Left ventricle myocardium superior (tissue), 1 donor: ENCODE data around the gene IL2RA. TPM values are rescaled to one million over a fixed set of nuclear protein-coding genes. Genes with fewer than 3 reads are reported as not detected.
A peak's percentile ranks its signal among the peaks of the same experiment; 100 is the strongest.
"Not testable (repeated sequence)": the region's sequence is repeated elsewhere in the genome, so short reads cannot be mapped to it uniquely, and the experiment has no call there.

ENCODE experiments used
- ATAC-seq: fragments of 200-7000 bp; cut with Tn5 transposase; one replicate; pipeline ENCODE4 v1.9.1; 2020; ENCODE audit warnings: mild to moderate bottlenecking, moderate library complexity
- DNase-seq: peaks from one replicate; pipeline ENCODE4 v3.0.0-alpha.2; 2020
- intact Hi-C: fragments of 100-400 bp; cut with micrococcal nuclease; formaldehyde crosslinking; loops from one replicate; pipeline ENCODE4 v1.11.0; 2022
- total RNA-seq: library from RNA; stranded (reverse); fragmentation: NEBNext Ultra II Directional; extraction: Animal tissue kit (Norgen Biotek cat#: 25700); gene quantifications from one replicate; pipeline ENCODE4 v1.2.1, GENCODE V29; 2021
- donor health status: DM: no; HTN: yes; CAD: no; lungs with severe emphysema.

The IL2RA gene
- total RNA-seq, 1 donor from 2014 or later: 1.5 TPM

DNA sequence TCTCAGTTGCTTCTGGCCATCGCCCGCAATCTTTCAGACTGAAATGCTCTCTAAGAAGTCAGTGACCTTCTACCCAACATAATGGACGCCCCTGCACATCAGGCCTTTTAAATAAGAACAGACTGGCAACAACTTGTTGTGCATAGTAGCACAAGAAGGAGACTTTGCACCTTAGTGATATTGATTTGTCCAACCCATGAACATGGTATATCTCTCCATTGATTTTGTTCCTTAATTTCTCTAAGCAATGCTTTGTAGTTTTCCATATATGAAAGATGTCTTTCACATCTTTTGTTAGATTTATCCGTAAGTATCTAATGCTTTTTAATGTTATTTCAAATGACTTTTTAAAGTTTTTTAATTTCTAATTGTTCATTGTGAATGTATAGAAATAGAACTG, 89.1 kb downstream of the IL2RA start:
- DNase-seq: no peak
- no peak for ATAC-seq
- intact Hi-C loops: no loop called here

DNA sequence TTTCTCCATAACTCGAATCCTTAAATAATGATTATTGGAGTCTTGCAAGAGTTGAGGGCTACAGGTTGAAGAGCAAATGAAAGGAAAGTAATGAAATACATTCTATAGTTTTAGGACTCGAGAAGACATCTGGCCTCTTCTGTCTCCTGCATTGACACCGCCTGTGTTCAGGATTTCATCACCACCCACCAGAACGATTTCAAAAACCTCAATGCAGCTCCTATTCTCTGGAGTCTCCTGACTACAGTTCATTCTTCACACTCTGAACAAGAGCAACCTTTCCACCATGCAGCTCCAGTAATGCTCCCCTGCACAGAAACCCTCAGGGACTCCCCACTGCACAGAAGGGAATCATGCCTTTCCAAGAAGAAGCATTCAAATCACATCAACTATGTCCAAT, 90.3 kb downstream of the IL2RA start:
- ATAC-seq: peak; percentile 64
- intact Hi-C loops: no loop called here
- no peak for DNase-seq

GRCh38 chr10:5971315-5971832, 90.8 kb downstream of the IL2RA start:
- DNase-seq: peak; percentile 29
- ATAC-seq: peak; percentile 81
- intact Hi-C loops: no loop called here

DNA sequence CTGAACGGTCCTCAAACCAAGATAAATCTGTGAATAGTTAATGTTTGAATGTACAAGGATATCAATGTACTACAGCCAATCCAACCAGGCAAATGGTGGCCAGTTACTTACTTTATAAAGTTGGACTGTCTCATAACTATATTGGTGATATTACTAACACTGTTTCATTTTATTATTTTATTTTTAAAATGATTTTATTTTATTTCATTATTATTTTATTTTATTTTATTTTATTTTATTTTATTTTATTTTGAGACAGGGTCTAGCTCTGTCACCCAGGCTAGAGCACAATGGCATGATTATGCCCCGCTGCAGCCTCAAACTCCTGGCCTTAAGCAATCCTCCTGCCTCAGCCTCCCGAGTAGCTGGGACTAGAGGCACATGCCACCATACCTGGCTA, 91.6 kb downstream of the IL2RA start:
- ATAC-seq (no peak), DNase-seq (peak; percentile 6)
- intact Hi-C loops: no loop called here

DNA sequence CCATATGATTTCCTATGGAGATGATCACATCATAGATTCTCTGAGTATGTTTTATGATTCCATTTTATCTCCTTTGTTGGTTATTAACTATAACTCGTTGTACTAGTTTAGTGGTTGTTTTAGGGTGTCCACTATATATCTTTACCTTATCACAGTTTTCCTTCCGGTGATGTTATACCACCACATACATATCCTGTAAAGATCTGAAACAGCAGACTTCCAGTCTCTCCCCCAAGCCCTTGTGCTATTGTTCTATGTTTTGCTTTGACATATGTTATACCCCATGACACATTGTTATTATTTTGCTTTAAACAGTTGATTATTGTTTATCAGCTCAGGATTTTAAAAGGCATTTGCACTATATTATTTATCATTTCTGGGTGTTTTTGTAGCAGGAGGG, 92.1 kb downstream of the IL2RA start:
- ATAC-seq: no peak
- no peak for DNase-seq
- intact Hi-C loops: no loop called here

GRCh38 chr10:5968681-5969453, 93.3 kb downstream of the IL2RA start:
- ATAC-seq: no peak
- peak; percentile 20 for DNase-seq
- intact Hi-C loops: no loop called here

DNA sequence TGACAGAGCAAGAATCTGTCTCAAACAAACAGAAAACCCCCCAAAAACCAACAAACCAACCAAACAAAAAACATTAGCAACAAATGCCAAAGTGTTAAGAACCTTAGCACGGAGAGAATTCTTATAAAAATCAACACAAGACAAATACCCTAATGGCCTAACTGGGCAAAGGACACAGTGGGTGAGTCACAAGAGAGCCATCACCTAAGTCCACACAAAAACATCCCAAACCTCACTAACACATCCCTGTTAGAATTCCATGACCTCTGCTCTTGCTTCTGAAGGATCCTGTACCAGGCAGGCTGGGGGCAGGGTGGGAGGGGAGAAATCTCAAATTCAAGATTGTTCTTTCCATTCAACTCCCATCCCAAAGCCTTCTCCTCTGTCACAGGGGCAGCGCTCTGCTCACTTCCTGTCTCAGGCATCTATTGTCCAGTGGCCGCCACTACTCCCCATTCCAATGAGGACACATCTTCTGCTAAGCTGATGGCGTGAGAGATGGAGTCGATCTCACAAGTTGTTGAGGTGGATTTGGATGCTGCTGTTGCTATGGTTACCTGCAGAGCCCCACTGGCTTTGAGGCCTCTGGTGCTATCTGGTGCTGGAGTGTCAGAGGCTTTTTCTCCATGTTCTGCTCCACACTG, 94.0 kb downstream of the IL2RA start:
- intact Hi-C loops: no loop called here
- ATAC-seq: no peak
- DNase-seq: peak; percentile 8

DNA sequence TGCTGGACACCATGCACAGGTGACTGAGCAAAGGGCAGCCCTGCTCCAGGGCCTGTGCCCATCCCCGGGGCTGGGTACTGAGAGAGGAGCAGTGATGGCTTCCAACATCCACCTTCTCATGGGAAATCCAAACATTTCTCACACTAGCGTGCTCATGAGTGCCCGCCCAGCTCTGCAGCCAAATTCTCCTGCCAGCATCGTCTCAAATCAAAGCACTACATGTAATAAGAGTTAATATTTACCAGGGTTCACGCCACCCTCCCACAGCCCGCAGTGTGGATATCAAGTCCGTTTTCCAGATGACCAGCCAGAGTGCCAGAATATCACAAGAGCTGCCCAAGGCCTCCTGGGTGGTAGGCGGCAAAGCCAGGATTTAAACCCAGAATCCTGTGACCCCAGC, 96.9 kb downstream of the IL2RA start:
- intact Hi-C loops: no loop called here
- DNase-seq: no peak
- ATAC-seq: no peak

DNA sequence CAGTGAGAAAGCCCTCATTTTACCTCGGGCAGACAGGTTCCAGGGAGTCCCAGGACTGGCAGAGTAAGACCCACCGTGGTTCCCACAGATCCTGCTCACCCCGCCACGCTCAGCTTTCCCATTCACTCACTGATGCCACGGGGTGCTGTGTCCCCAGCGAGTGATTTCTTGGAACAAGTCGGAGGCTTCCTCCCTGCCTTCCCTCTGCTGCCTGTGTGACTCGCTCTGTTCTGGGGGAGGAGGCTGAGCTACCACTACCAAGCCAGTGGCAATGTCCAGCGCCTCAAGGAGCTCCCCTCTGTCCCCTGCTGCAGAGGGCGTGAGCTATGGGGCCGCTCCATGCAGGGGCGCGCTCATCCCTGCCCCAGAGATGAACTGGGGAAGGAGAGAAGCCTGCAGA, 97.4 kb downstream of the IL2RA start:
- intact Hi-C loops: no loop called here
- DNase-seq (peak; percentile 19), ATAC-seq (no peak)

DNA sequence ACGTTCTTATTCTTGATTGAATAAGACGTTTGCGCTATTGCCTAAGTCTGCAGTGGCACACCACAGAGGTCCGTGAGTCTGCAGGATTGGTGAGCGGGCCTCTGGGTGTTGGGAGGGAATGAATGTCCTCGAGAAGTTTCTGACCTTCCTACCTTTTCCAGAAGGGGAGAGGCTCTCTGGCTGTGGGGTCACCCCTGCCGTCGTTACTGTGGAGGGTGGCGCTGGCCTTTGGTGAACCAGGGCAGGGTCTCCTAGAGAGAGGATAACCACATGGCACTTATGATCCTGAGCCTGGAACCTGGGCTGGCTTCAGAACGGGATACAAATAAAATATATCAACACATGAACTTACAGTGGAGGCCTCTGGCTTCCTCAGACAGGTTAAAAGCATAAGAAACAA, 98.6 kb downstream of the IL2RA start:
- ATAC-seq (no peak), DNase-seq (peak; percentile 6)
- intact Hi-C loops: no loop called here

DNA sequence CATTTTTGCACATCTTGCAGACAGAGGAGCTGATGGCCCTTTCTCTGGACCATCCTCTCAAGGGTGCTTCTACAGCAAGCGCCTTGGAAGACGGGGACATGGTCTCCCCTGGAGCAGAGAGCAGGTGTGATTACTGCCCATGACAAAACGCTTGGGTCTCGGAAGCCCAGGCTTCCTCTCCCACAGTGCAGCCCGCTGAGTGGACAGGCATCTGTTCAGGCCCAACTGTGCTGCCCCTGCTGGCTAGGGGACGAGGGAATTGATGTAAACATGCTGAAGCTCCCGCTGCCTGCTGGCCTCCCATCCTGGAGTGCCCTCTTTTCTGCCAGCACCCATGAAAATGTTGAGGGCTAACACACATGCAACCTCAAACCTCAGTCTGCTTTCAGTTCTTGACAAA, 99.1 kb downstream of the IL2RA start:
- intact Hi-C loops: no loop called here
- ATAC-seq (no peak), DNase-seq (no peak)

DNA sequence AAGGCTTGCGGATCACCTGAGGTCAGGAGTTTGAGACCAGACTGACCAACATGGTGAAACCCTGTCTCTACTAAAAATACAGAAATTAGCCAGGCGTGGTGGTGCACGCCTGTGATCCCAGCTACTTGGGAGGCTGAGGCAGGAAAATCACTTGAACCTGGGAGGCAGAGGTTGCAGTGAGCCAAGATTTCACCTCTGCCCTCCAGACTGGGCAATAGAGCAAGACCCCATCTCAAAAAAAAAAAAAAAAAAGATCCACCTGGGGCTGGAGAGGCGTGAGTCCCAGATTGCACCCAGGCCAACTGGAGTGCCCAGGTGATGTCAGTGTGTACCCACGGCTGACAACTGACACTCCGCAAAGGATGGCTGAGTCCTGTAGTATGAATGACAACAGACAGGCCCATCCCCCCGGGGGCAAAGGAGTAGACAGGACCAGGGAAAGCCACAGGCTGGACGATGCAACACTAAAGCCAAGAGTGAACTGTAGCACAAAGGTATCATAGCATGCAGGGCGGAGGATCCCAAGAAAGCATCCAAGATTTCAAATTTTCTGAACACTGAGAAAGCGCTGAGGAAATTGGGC, 99.7 kb downstream of the IL2RA start:
- DNase-seq: peak; percentile 9
- intact Hi-C loops, ATAC-seq: not testable (repeated sequence)

- no peak for ATAC-seq
- DNase-seq: peak; percentile 22
- intact Hi-C loops: no loop called here
These were observed 100.6 kb downstream of the IL2RA start for GRCh38 chr10:5961405-5962100.

DNA sequence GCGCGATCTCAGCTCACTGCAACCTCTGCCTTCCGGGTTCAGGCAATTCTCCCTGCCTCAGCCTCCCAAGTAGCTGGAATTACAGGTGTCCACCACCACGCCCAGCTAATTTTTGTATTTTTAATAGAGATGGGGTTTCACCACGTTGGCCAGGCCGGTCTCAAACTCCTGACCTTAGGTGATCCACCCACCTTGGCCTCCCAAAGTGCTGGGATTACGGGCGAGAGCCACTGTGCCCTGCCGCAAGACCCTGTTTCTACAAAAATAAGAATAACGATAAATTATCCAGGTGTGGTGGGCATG, 101.2 kb downstream of the IL2RA start:
- ATAC-seq, intact Hi-C loops: not testable (repeated sequence)
- DNase-seq: peak; percentile 3

Other genes starting within 250 kb of the IL2RA start
- 107 TPM for gene GDI2, start 248.9 kb downstream of the IL2RA start, total RNA-seq
- gene ANKRD16, start 172.5 kb downstream of the IL2RA start, total RNA-seq: 3.8 TPM
- 78.7 TPM for gene FBH1, start 172.1 kb downstream of the IL2RA start, total RNA-seq
- gene IL15RA, start 84.8 kb downstream of the IL2RA start, total RNA-seq: 7.0 TPM
- 72.1 TPM for gene RBM17, start 26.7 kb upstream of the IL2RA start, total RNA-seq
- 30.8 TPM for gene PFKFB3, start 140.6 kb upstream of the IL2RA start, total RNA-seq